Measurements from ENCODE around the gene SETDB1. TPM values are rescaled to one million over a fixed set of nuclear protein-coding genes. Genes with fewer than 3 reads are reported as not detected.

The SETDB1 gene
- polyA plus RNA-seq, 6 donors from 2014 or later: 16.5 to 30.5 (median 22.6) TPM

DNA sequence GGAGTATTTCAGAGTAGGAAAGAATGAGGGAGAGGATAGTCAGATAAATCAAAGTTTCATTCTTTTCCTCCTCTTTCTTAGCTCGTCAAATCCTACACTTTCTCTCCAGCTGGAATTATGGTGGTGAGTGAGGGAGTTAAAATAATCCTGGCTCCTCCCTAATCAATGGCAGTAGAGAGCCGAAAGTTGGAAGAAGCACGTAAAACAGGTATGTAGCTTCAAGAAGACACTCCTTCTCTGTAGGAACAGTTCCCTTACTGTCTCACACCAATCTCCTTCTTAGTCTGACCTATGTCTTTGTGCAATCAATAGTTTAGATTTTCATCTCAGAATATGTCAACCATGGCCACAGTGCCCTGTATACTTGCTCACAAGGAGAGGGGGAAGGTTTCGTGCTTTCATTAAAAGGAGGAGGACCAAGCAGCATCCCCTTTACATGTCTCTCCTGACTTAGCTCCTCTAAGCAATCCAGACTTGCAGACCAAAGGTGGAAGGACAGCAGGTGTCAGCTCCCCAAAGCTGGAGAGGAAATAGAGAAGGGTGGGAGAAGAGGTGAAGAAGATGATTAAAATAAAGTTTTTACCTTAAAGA is 79.7 kb downstream of the SETDB1 start:
- Mint-ChIP-seq H3K27ac (peak overlapping the region in 5 of 6 donors; percentile 95 to 98 (median 97)), H3K4me3 (peak overlapping the region; percentile 87 to 99 (median 98)), H3K4me1 (peaks cover 55 to 75% (median 72%) of the 10 kb centered on the region in 3 donors), H3K9me3 (no peaks in the 10 kb centered on the region), H3K27me3 (no peaks in the 10 kb centered on the region), H3K36me3 (peaks cover 0 to 8% of the 10 kb centered on the region in 2 donors)
- DNase-seq (no peak), ATAC-seq (ENCODE audit: low read depth in 2 of 2) (no peak)

GRCh38 chr1:151006327-151007052 is 80.3 kb downstream of the SETDB1 start, which contains the start of gene MINDY1:
Gene MINDY1, minus strand, starts transcription at chr1:151006902. Its CDS starts 4,285 bp downstream, at chr1:151002617.
- peak; percentile 30 to 36 for ATAC-seq (ENCODE audit: low read depth in 2 of 2)
- Mint-ChIP-seq H3K27ac (peak within 1 kb of the TSS; percentile 95 to 99 (median 98)), H3K36me3 (peaks cover 0 to 5% of the 10 kb centered on the region in 2 donors), H3K4me1 (peaks cover 54 to 78% (median 74%) of the 10 kb centered on the region in 3 donors), H3K4me3 (peak within 1 kb of the TSS; percentile 87 to 99 (median 98)), H3K9me3 (no peaks in the 10 kb centered on the region), H3K27me3 (no peaks in the 10 kb centered on the region)
- DNase-seq: peak; percentile 36

DNA sequence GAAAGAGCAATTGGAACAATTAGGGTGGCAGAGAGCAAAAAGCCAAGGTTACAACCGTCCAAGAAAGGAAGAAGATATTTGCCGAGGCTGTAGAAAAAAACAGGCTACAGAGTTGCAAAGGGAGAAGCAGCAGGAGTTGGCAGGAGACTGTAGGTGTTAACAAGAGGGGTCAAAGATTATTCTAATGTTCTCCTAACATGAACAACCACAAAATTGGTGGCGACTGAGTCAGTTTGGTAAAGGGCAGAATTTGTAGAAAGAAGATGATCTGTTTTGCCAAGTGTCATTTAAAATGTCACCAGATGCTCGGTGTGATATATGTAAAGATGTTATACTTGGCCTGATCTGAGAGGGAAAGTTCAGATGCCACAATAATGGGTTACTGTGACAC is 81.7 kb downstream of the SETDB1 start:
- Mint-ChIP-seq H3K27me3 (no peaks in the 10 kb centered on the region), H3K4me1 (peaks cover 45 to 79% (median 64%) of the 10 kb centered on the region in 3 donors), H3K9me3 (no peaks in the 10 kb centered on the region), H3K4me3 (peak overlapping the region; percentile 87 to 99 (median 97)), H3K27ac (peak overlapping the region; percentile 95 to 99 (median 98)), H3K36me3 (no peaks in the 10 kb centered on the region)
- ATAC-seq (ENCODE audit: low read depth in 2 of 2): no peak
- no peak for DNase-seq

- peak within 1 kb of the TSS; percentile 87 to 99 (median 98) for H3K4me3 Mint-ChIP-seq
- H3K4me1 Mint-ChIP-seq: peaks cover 44 to 76% (median 64%) of the 10 kb centered on the region in 3 donors
- ATAC-seq (ENCODE audit: low read depth in 2 of 2): peak; percentile 83 to 87
- no peaks in the 10 kb centered on the region for H3K9me3 Mint-ChIP-seq
- DNase-seq: peak; percentile 92
- peak within 1 kb of the TSS; percentile 95 to 99 (median 98) for H3K27ac Mint-ChIP-seq
- H3K27me3 Mint-ChIP-seq: no peaks in the 10 kb centered on the region
- no peaks in the 10 kb centered on the region for H3K36me3 Mint-ChIP-seq
Observed at GRCh38 chr1:151008244-151009205, 82.4 kb downstream of the SETDB1 start, which contains the start of gene PRUNE1. Gene PRUNE1, plus strand, starts transcription at chr1:151008449. Its CDS starts 184 bp downstream, at chr1:151008633.

DNA sequence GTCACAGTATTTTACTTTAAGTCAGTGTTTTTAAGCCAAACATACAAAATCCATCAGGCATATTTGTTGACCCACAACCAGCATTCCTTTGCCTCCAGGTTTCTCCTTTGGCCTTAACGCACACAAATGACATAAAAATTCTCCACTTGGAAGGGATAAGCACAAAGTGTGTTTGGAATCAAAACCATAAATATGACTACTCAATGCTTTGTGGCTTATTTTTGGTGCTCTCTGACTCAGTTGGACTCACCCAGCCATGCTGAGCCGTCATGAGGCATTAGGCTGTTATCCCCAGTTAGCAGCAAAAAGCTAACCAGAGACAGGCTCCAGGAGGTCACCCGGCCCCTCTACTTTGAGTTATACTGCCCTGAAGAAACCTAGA is 83.0 kb downstream of the SETDB1 start:
- H3K27me3 Mint-ChIP-seq: no peaks in the 10 kb centered on the region
- peaks cover 46 to 72% (median 60%) of the 10 kb centered on the region in 3 donors for H3K4me1 Mint-ChIP-seq
- H3K9me3 Mint-ChIP-seq: no peaks in the 10 kb centered on the region
- H3K36me3 Mint-ChIP-seq: no peaks in the 10 kb centered on the region
- H3K4me3 Mint-ChIP-seq: peak overlapping the region; percentile 87 to 99 (median 97)
- no peak for DNase-seq
- peak overlapping the region in 5 of 6 donors; percentile 95 to 98 (median 97) for H3K27ac Mint-ChIP-seq
- no peak for ATAC-seq (ENCODE audit: low read depth in 2 of 2)

GRCh38 chr1:151009674-151010345 is 83.6 kb downstream of the SETDB1 start:
- peaks cover 46 to 71% (median 59%) of the 10 kb centered on the region in 3 donors for H3K4me1 Mint-ChIP-seq
- H3K36me3 Mint-ChIP-seq: no peaks in the 10 kb centered on the region

GRCh38 chr1:151010346-151010726 is 84.2 kb downstream of the SETDB1 start:
- Mint-ChIP-seq H3K27ac (no peak overlapping the region), H3K9me3 (no peaks in the 10 kb centered on the region), H3K36me3 (no peaks in the 10 kb centered on the region), H3K4me3 (peak overlapping the region in 4 of 8 donors; percentile 16 to 97 (median 73)), H3K4me1 (peaks cover 43 to 66% (median 55%) of the 10 kb centered on the region in 3 donors), H3K27me3 (no peaks in the 10 kb centered on the region)
- DNase-seq: no peak
- no peak for ATAC-seq (ENCODE audit: low read depth in 2 of 2)

More at GRCh38 chr1:151009674-151010345, 83.6 kb downstream of the SETDB1 start:
- DNase-seq (no peak), ATAC-seq (ENCODE audit: low read depth in 2 of 2) (no peak)
- H3K4me3 Mint-ChIP-seq: peak overlapping the region; percentile 59 to 99 (median 97)
- H3K27ac Mint-ChIP-seq: peak overlapping the region in 2 of 6 donors; percentile 95 to 96
- H3K9me3 Mint-ChIP-seq: no peaks in the 10 kb centered on the region
- no peaks in the 10 kb centered on the region for H3K27me3 Mint-ChIP-seq

- H3K4me3 Mint-ChIP-seq: peak overlapping the region in 1 of 8 donors; percentile 47
- no peak for ATAC-seq (ENCODE audit: low read depth in 2 of 2)
- DNase-seq: no peak
- no peaks in the 10 kb centered on the region for H3K36me3 Mint-ChIP-seq
- H3K4me1 Mint-ChIP-seq: peaks cover 34 to 56% (median 45%) of the 10 kb centered on the region in 3 donors
- peak overlapping the region in 1 of 6 donors; percentile 30 for H3K27ac Mint-ChIP-seq
- H3K9me3 Mint-ChIP-seq: no peaks in the 10 kb centered on the region
- H3K27me3 Mint-ChIP-seq: no peaks in the 10 kb centered on the region
Observed at GRCh38 chr1:151011154-151011850, 85.1 kb downstream of the SETDB1 start.

- peaks cover 19 to 41% (median 29%) of the 10 kb centered on the region in 3 donors for H3K4me1 Mint-ChIP-seq
- no peaks in the 10 kb centered on the region for H3K9me3 Mint-ChIP-seq
- H3K27me3 Mint-ChIP-seq: no peaks in the 10 kb centered on the region
- H3K4me3 Mint-ChIP-seq: peak overlapping the region in 1 of 8 donors; percentile 26
- ATAC-seq (ENCODE audit: low read depth in 2 of 2): no peak
- H3K27ac Mint-ChIP-seq: no peak overlapping the region
- no peak for DNase-seq
- no peaks in the 10 kb centered on the region for H3K36me3 Mint-ChIP-seq
Observed at GRCh38 chr1:151012684-151013471, 86.7 kb downstream of the SETDB1 start.

- H3K27ac Mint-ChIP-seq: peak overlapping the region in 1 of 6 donors; percentile 64
- peak overlapping the region in 1 of 8 donors; percentile 26 for H3K4me3 Mint-ChIP-seq
Observed at GRCh38 chr1:151013518-151013917, 87.4 kb downstream of the SETDB1 start.

More at GRCh38 chr1:151013518-151013917, 87.4 kb downstream of the SETDB1 start:
- Mint-ChIP-seq H3K4me1 (peaks cover 15 to 34% (median 23%) of the 10 kb centered on the region in 3 donors), H3K36me3 (no peaks in the 10 kb centered on the region), H3K9me3 (no peaks in the 10 kb centered on the region), H3K27me3 (no peaks in the 10 kb centered on the region)
- no peak for ATAC-seq (ENCODE audit: low read depth in 2 of 2)
- no peak for DNase-seq
